Loucy (cell line): ENCODE results near the gene CPNE2.

ENCODE experiments used
- EZH2phosphoT487 ChIP-seq: fragments of 200-600 bp; IDR thresholded peaks from 2 replicates; pipeline ENCODE4 v1.6.1; 2018; ENCODE audit warnings: antibody characterized with exemption, mild to moderate bottlenecking, moderate library complexity, borderline replicate concordance
- TF ChIP-seq, protein P1 (sequence below): fragments of 200-600 bp; sonication (generic); conservative IDR thresholded peaks from 2 replicates; pipeline ENCODE4 v1.5.1; 2014; ENCODE audit warnings: mild to moderate bottlenecking, antibody characterized with exemption, low read length

- TF ChIP-seq, protein P1, sequence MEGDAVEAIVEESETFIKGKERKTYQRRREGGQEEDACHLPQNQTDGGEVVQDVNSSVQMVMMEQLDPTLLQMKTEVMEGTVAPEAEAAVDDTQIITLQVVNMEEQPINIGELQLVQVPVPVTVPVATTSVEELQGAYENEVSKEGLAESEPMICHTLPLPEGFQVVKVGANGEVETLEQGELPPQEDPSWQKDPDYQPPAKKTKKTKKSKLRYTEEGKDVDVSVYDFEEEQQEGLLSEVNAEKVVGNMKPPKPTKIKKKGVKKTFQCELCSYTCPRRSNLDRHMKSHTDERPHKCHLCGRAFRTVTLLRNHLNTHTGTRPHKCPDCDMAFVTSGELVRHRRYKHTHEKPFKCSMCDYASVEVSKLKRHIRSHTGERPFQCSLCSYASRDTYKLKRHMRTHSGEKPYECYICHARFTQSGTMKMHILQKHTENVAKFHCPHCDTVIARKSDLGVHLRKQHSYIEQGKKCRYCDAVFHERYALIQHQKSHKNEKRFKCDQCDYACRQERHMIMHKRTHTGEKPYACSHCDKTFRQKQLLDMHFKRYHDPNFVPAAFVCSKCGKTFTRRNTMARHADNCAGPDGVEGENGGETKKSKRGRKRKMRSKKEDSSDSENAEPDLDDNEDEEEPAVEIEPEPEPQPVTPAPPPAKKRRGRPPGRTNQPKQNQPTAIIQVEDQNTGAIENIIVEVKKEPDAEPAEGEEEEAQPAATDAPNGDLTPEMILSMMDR: no peak
- no peak for TF ChIP-seq EZH2phosphoT487
Measured at GRCh38 chr16:57132470-57132869, 40.1 kb downstream of the CPNE2 start.
